HepG2 (cell line): ENCODE results near the gene PRRT2. TPM values are rescaled to one million over a fixed set of nuclear protein-coding genes. Genes with fewer than 3 reads are reported as not detected.

Experiments used
- AKNA ChIP-seq: sonication (generic); formaldehyde crosslinking; IDR thresholded peaks from 2 replicates; pipeline ENCODE4 v1.4.0; 2020; ENCODE audit warnings: missing genetic modification reagents, borderline replicate concordance
- CCDC6 ChIP-seq: sonication (generic); formaldehyde crosslinking; IDR thresholded peaks from 2 replicates; pipeline ENCODE4 v1.8.1; 2022; ENCODE audit warnings: mild to moderate bottlenecking, missing genetic modification reagents, moderate library complexity
- CEBPG ChIP-seq: IDR thresholded peaks from 2 replicates; pipeline ENCODE4 v1.6.1; 2016
- GABPB1 ChIP-seq: IDR thresholded peaks from 2 replicates; pipeline ENCODE4 v1.6.1; 2016; ENCODE audit warnings: mild to moderate bottlenecking, missing genetic modification reagents, moderate library complexity, missing compliant biosample characterization
- KAT7 ChIP-seq: IDR thresholded peaks from 2 replicates; pipeline ENCODE4 v1.6.1; 2018; ENCODE audit warnings: borderline replicate concordance, missing compliant biosample characterization
- MBNL3 ChIP-seq: fragments of 250-450 bp; sonication (Bioruptor Pico); conservative IDR thresholded peaks from 2 replicates; pipeline ENCODE4 v1.8.0; 2022; ENCODE audit warnings: mild to moderate bottlenecking, inconsistent platforms
- NFKBIZ ChIP-seq: IDR thresholded peaks from 2 replicates; pipeline ENCODE4 v1.6.1; 2018; ENCODE audit warnings: missing genetic modification reagents, missing compliant biosample characterization
- POGZ ChIP-seq: sonication (generic); formaldehyde crosslinking; IDR thresholded peaks from 2 replicates; pipeline ENCODE4 v1.4.0; 2020; ENCODE audit warnings: mild to moderate bottlenecking, missing genetic modification reagents
- PRDM10 ChIP-seq: sonication (generic); formaldehyde crosslinking; IDR thresholded peaks from 2 replicates; pipeline ENCODE4 v1.4.0; 2020; ENCODE audit warnings: low read depth, missing genetic modification reagents
- REXO4 ChIP-seq: sonication (generic); formaldehyde crosslinking; IDR thresholded peaks from 2 replicates; pipeline ENCODE4 v1.8.0; 2022; ENCODE audit warnings: missing genetic modification reagents, mild to moderate bottlenecking, borderline replicate concordance
- SP2 ChIP-seq: sonication (generic); formaldehyde crosslinking; IDR thresholded peaks from 2 replicates; pipeline ENCODE4 v1.5.1; 2020; ENCODE audit warnings: mild to moderate bottlenecking, missing genetic modification reagents
- THAP7 ChIP-seq: sonication (generic); formaldehyde crosslinking; IDR thresholded peaks from 2 replicates; pipeline ENCODE4 v1.8.1; 2023; ENCODE audit warnings: mild to moderate bottlenecking, missing genetic modification reagents
- ZBTB14 ChIP-seq: sonication (generic); formaldehyde crosslinking; IDR thresholded peaks from 2 replicates; pipeline ENCODE4 v1.4.0; 2020; ENCODE audit warnings: missing genetic modification reagents
- ZNF180 ChIP-seq: sonication (generic); formaldehyde crosslinking; IDR thresholded peaks from 2 replicates; pipeline ENCODE4 v1.4.0; 2020; ENCODE audit warnings: low read depth, missing genetic modification reagents, borderline replicate concordance
- ZNF580 ChIP-seq: IDR thresholded peaks from 2 replicates; pipeline ENCODE4 v1.6.1; 2016; ENCODE audit warnings: low read depth, borderline replicate concordance
- ZNF597 ChIP-seq: sonication (generic); formaldehyde crosslinking; IDR thresholded peaks from 2 replicates; pipeline ENCODE4 v1.5.0; 2020; ENCODE audit warnings: missing genetic modification reagents
- ZNF615 ChIP-seq: sonication (generic); formaldehyde crosslinking; IDR thresholded peaks from 2 replicates; pipeline ENCODE4 v1.5.0; 2020; ENCODE audit warnings: mild to moderate bottlenecking, missing genetic modification reagents, borderline replicate concordance
- polyA plus RNA-seq, 8 experiments: library from polyadenylated mRNA; depleted of rRNA in 3 of 8; stranded (reverse) in 7 of 8; unstranded in 1 of 8; fragments of >200 nt; fragmentation: Illumina TruSeq in 4 of 8; extraction: Trizol in 4 of 8; gene quantifications; 2 replicates each; pipeline versions ENCODE4 v1.2.1 to v1.2.3, GENCODE V29; 2011 to 2016; ENCODE audit warnings: low read depth in 4 of 8, missing spikeins in 1 of 8, mixed read lengths in 1 of 8; ENCODE audit not compliant: insufficient read depth in 1 of 8
- total RNA-seq, 5 experiments: library from RNA; depleted of rRNA; stranded (reverse); fragments of >200 nt; fragmentation: Illumina TruSeq; extraction: Trizol; gene quantifications; 2 replicates each; pipeline ENCODE4 v1.2.3, GENCODE V29; 2016; ENCODE audit warnings: low read depth in 1 of 5

Gene PRRT2
- total and polyA plus RNA-seq, 2 of the 13 experiments (the other 11 are each of a cell fraction or from before 2014, with no cell fraction given) = 0.51 to 1.1 TPM

GRCh38 chr16:29790183-29790948, 21.6 kb upstream of the PRRT2 start, which contains the start of gene KIF22 (continued):
- TF ChIP-seq ZNF615 (CRISPR knock-in tag) (peak; percentile 88; the same call in 1 of the 2 replicates), POGZ (CRISPR knock-in tag) (peak; percentile 92), THAP7 (CRISPR knock-in tag) (no peak), NFKBIZ (CRISPR knock-in tag) (no peak), PRDM10 (CRISPR knock-in tag) (peak; percentile 79), ZNF180 (no peak), GABPB1 (CRISPR knock-in tag) (peak; percentile 99), CEBPG (peak; percentile 54; the same call in 1 of the 2 replicates), CCDC6 (CRISPR knock-in tag) (peak; percentile 97), MBNL3 (CRISPR knock-in tag) (no peak), ZNF580 (peak; percentile 95; the same call in 1 of the 2 replicates), SP2 (CRISPR knock-in tag) (peak; percentile 98), KAT7 (peak; percentile 97), REXO4 (CRISPR knock-in tag) (no peak), AKNA (CRISPR knock-in tag) (no peak), ZNF597 (no peak), ZBTB14 (CRISPR knock-in tag) (peak; percentile 82)
